Spinal cord (tissue), 10 donors: ENCODE measurements around the gene ZBTB7C. TPM values are rescaled to one million over a fixed set of nuclear protein-coding genes. Genes with fewer than 3 reads are reported as not detected.
A peak's percentile ranks its signal among the peaks of the same experiment; 100 is the strongest.

Source experiments
- DNase-seq, 6 donors: peaks; one replicate each; pipeline versions ENCODE4 v3.0.0 to v3.0.0-alpha.2; 2013 to 2015; ENCODE audit warnings: low spot score in 6 of 6, low read depth in 4 of 6
- H3K27ac ChIP-seq: one replicate; pipeline ENCODE4 v1.5.1; 2013; ENCODE audit warnings: low read depth, low read length, control low read depth
- H3K27me3 ChIP-seq: one replicate; pipeline ENCODE4 v1.6.1; 2013; ENCODE audit warnings: low read length; ENCODE audit not compliant: control insufficient read depth, insufficient read depth
- H3K36me3 ChIP-seq: one replicate; pipeline ENCODE4 v1.6.1; 2013; ENCODE audit warnings: low read length; ENCODE audit not compliant: control insufficient read depth, insufficient read depth
- H3K4me1 ChIP-seq: one replicate; pipeline ENCODE4 v1.6.1; 2013; ENCODE audit warnings: low read length; ENCODE audit not compliant: control insufficient read depth, insufficient read depth
- H3K4me3 ChIP-seq: one replicate; pipeline ENCODE4 v1.5.1; 2013; ENCODE audit warnings: low read depth, low read length, control low read depth
- H3K9me3 ChIP-seq: one replicate; pipeline ENCODE4 v1.6.1; 2013; ENCODE audit warnings: low read length; ENCODE audit not compliant: control insufficient read depth, insufficient read depth
- WGBS: methylation state at CpG from one replicate; pipeline ENCODE4 v1.1.5; 2013; ENCODE audit warnings: missing lambda C conversion rate; ENCODE audit not compliant: insufficient coverage; 5-methylcytosine and 5-hydroxymethylcytosine counted together
- polyA plus RNA-seq, 2 donors: library from polyadenylated mRNA; unstranded; fragments of 120-200 nt; gene quantifications; one replicate each; pipeline ENCODE4 v1.2.1, GENCODE V29; 2013; ENCODE audit not compliant: insufficient read length in 2 of 2
- total RNA-seq, 2 donors: library from RNA; depleted of rRNA in 1 of 2; stranded (reverse); fragments of 120-200 nt in 1 of 2; fragments of >200 nt in 1 of 2; gene quantifications; one replicate each; pipeline versions ENCODE4 v1.2.3 to v1.2.4, GENCODE V29; 2013 to 2014
- donor health status: healthy.

ZBTB7C gene
- total and polyA plus RNA-seq, 4 donors, result 7.6 to 15.7 (median 9.8) TPM

GRCh38 chr18:48108136-48108535 lies 301.0 kb downstream of the ZBTB7C start:
- no peak overlapping the region for H3K27ac ChIP-seq
- over 99% methylated on average over 10 of the region's 11 CpGs for WGBS

GRCh38 chr18:48106976-48107781 lies 302.0 kb downstream of the ZBTB7C start:
- DNase-seq, result no peak
- Histone ChIP-seq H3K36me3 (no peaks in the 10 kb centered on the region), H3K27me3 (peaks cover 2% of the 10 kb centered on the region), H3K4me3 (no peak overlapping the region), H3K4me1 (peaks cover 13% of the 10 kb centered on the region), H3K27ac (no peak overlapping the region), H3K9me3 (no peaks in the 10 kb centered on the region)
- 66% methylated on average over 11 of the region's 11 CpGs for WGBS

More at GRCh38 chr18:48108136-48108535, 301.0 kb downstream of the ZBTB7C start:
- peaks cover 13% of the 10 kb centered on the region for H3K4me1 ChIP-seq
- H3K4me3 ChIP-seq, result no peak overlapping the region
- H3K36me3 ChIP-seq, result no peaks in the 10 kb centered on the region
- DNase-seq, result no peak
- peaks cover 2% of the 10 kb centered on the region for H3K27me3 ChIP-seq
- no peaks in the 10 kb centered on the region for H3K9me3 ChIP-seq

- Histone ChIP-seq H3K9me3 (no peaks in the 10 kb centered on the region), H3K27ac (no peak overlapping the region), H3K4me1 (peaks cover 13% of the 10 kb centered on the region), H3K36me3 (no peaks in the 10 kb centered on the region), H3K27me3 (peaks cover 2% of the 10 kb centered on the region), H3K4me3 (no peak overlapping the region)
- no peak for DNase-seq
- 83% methylated on average over 1 of the region's 1 CpG for WGBS
Measured at GRCh38 chr18:48106498-48106897, 302.7 kb downstream of the ZBTB7C start.

- DNase-seq, result no peak
- peaks cover 2% of the 10 kb centered on the region for H3K27me3 ChIP-seq
- no peak overlapping the region for H3K4me3 ChIP-seq
- no peak overlapping the region for H3K27ac ChIP-seq
- 67% methylated on average over 1 of the region's 1 CpG for WGBS
- H3K9me3 ChIP-seq, result no peaks in the 10 kb centered on the region
- peaks cover 16% of the 10 kb centered on the region for H3K4me1 ChIP-seq
- H3K36me3 ChIP-seq, result no peaks in the 10 kb centered on the region
Measured at GRCh38 chr18:48105317-48105716, 303.9 kb downstream of the ZBTB7C start.

GRCh38 chr18:48104705-48105104 lies 304.5 kb downstream of the ZBTB7C start:
- 63% methylated on average over 4 of the region's 6 CpGs for WGBS
- no peak overlapping the region for H3K27ac ChIP-seq
- peaks cover 2% of the 10 kb centered on the region for H3K27me3 ChIP-seq
- H3K36me3 ChIP-seq, result no peaks in the 10 kb centered on the region
- H3K4me3 ChIP-seq, result no peak overlapping the region
- no peak for DNase-seq
- no peaks in the 10 kb centered on the region for H3K9me3 ChIP-seq
- peaks cover 18% of the 10 kb centered on the region for H3K4me1 ChIP-seq

GRCh38 chr18:48100651-48101165 lies 308.5 kb downstream of the ZBTB7C start:
- H3K9me3 ChIP-seq, result no peaks in the 10 kb centered on the region
- no peak for DNase-seq
- H3K4me3 ChIP-seq, result no peak overlapping the region
- 40% methylated on average over 6 of the region's 9 CpGs for WGBS
- H3K27me3 ChIP-seq, result no peaks in the 10 kb centered on the region
- peaks cover 15% of the 10 kb centered on the region for H3K4me1 ChIP-seq
- H3K36me3 ChIP-seq, result no peaks in the 10 kb centered on the region
- peak overlapping the region; percentile 6 for H3K27ac ChIP-seq

GRCh38 chr18:48100165-48100575 lies 309.0 kb downstream of the ZBTB7C start:
- Histone ChIP-seq H3K27me3 (no peaks in the 10 kb centered on the region), H3K27ac (no peak overlapping the region), H3K36me3 (no peaks in the 10 kb centered on the region), H3K4me1 (peaks cover 15% of the 10 kb centered on the region), H3K9me3 (no peaks in the 10 kb centered on the region), H3K4me3 (no peak overlapping the region)
- peak in 1 of 6 donors; percentile 78 for DNase-seq
- WGBS, result no CpG with 5 or more reads among the region's 8 CpGs

GRCh38 chr18:48099481-48100164 lies 309.6 kb downstream of the ZBTB7C start:
- DNase-seq, result no peak
- 75% methylated on average over 6 of the region's 8 CpGs for WGBS
- Histone ChIP-seq H3K27me3 (no peaks in the 10 kb centered on the region), H3K9me3 (no peaks in the 10 kb centered on the region), H3K4me3 (no peak overlapping the region), H3K4me1 (peaks cover 15% of the 10 kb centered on the region), H3K36me3 (no peaks in the 10 kb centered on the region), H3K27ac (no peak overlapping the region)

GRCh38 chr18:48098538-48098937 lies 310.6 kb downstream of the ZBTB7C start:
- Histone ChIP-seq H3K27ac (no peak overlapping the region), H3K4me3 (no peak overlapping the region), H3K36me3 (no peaks in the 10 kb centered on the region), H3K4me1 (peaks cover 15% of the 10 kb centered on the region), H3K27me3 (no peaks in the 10 kb centered on the region), H3K9me3 (no peaks in the 10 kb centered on the region)
- 95% methylated on average over 4 of the region's 6 CpGs for WGBS
- DNase-seq, result no peak
